ENCODE data around the gene SLC35F1. TPM values are rescaled to one million over a fixed set of nuclear protein-coding genes. Genes with fewer than 3 reads are reported as not detected.

SLC35F1 gene
- total RNA-seq, 3 donors from 2014 or later = 0.23 to 6.1 (median 0.29) TPM

DNA sequence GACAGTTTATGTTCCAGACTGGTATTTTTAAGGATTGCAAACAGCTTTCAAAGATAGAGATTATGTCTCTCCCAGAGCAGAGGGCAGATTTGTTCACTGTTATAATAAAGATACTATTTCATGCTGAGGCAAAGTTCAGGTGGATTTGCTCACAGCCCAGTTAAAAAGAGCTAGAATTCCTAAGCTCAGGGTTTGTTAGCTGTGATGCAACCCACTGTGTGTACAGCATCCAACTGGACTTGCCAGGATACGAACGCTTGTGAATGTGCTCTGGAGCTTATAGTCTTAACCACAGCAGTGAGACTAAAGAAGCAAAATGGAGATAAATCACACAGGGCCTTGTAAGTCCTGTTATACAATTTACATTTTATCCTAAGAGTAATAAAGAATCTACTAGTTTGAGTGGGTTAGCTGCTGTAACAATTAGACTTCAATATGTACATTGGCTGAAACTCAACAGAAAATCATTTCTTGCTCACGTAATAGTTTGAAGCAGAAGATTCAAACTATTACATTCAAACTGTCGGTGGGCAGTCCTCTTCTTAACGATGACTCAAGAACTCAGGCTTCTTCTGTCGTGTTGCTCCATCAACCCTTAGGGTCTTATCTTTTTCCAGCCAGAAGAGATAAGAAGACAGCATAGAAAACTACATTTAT lies 437.1 kb downstream of the SLC35F1 start:
- Histone ChIP-seq H3K4me1 (ENCODE audit: low read depth) (no peaks in the 10 kb centered on the region), H3K36me3 (ENCODE audit: low read depth) (no peaks in the 10 kb centered on the region), H3K9me3 (peaks cover 3% of the 10 kb centered on the region), H3K4me3 (no peak overlapping the region)
- intact Hi-C loops (cut with DNase I, micrococcal nuclease) = no loop called here
- TF ChIP-seq, protein P1, sequence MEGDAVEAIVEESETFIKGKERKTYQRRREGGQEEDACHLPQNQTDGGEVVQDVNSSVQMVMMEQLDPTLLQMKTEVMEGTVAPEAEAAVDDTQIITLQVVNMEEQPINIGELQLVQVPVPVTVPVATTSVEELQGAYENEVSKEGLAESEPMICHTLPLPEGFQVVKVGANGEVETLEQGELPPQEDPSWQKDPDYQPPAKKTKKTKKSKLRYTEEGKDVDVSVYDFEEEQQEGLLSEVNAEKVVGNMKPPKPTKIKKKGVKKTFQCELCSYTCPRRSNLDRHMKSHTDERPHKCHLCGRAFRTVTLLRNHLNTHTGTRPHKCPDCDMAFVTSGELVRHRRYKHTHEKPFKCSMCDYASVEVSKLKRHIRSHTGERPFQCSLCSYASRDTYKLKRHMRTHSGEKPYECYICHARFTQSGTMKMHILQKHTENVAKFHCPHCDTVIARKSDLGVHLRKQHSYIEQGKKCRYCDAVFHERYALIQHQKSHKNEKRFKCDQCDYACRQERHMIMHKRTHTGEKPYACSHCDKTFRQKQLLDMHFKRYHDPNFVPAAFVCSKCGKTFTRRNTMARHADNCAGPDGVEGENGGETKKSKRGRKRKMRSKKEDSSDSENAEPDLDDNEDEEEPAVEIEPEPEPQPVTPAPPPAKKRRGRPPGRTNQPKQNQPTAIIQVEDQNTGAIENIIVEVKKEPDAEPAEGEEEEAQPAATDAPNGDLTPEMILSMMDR (IDR thresholded peaks at IDR 0.05) = no peak
- DNase-seq = no peak
- no peak for ATAC-seq

DNA sequence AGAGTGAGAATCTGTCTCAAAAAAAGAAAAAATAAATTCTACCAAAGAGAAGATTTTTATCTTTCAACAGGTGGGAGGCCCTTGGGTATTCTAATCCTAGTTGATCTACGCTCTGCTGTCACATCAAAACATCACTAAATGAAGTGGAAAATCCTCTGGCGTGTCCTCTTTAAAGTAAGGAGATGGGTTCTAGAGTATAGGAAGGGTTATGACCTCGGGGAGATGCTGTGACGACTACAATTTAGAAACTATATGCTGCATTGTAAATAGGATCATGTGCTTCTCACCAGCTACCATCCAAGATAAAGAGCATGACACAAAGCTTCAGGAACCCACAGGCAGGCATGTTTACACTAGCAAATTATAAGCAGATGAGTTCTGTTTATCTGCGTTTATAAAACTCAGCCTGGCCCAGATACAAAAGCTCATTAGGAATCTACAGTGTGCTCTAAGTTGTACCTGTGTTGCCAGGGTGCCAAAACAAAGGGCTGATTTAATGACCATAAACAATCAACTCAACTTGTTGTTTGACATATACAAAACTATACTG lies 443.9 kb downstream of the SLC35F1 start:
- no peak for DNase-seq
- H3K9me3 ChIP-seq = peaks cover 2% of the 10 kb centered on the region

DNA sequence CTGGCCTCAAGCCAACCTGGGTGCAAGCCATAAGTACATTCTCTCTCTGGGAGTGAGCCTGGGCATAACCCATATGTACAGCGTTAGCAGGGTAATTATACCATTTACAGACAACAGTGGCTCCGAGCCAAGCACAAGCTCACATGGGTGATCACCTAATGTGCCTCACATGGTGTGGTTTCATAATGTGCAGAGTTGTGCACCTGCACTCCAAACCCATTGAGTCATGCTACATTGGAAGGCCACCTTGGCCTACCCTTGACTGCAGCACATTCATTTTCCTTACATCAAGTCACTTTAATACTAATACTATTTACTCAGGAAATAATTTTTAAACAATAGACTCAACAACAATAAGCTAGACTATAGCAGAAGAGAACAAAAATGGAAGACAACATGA lies 446.5 kb downstream of the SLC35F1 start:
- TF ChIP-seq, protein P1 (IDR thresholded peaks at IDR 0.05) = no peak
- DNase-seq = no peak
- intact Hi-C loops (cut with DNase I, micrococcal nuclease) = no loop called here
- Histone ChIP-seq H3K36me3 (ENCODE audit: low read depth) (no peaks in the 10 kb centered on the region), H3K4me1 (ENCODE audit: low read depth) (no peaks in the 10 kb centered on the region), H3K9me3 (peaks cover 3% of the 10 kb centered on the region), H3K4me3 (no peak overlapping the region)
- ATAC-seq = no peak

More for the DNA sequence above, 443.9 kb downstream of the SLC35F1 start:
- Histone ChIP-seq H3K4me1 (ENCODE audit: low read depth) (no peaks in the 10 kb centered on the region), H3K4me3 (no peak overlapping the region), H3K36me3 (ENCODE audit: low read depth) (no peaks in the 10 kb centered on the region)
- intact Hi-C loops (cut with DNase I, micrococcal nuclease) = no loop called here
- no peak for ATAC-seq
- TF ChIP-seq, protein P1 (IDR thresholded peaks at IDR 0.05) = no peak

DNA sequence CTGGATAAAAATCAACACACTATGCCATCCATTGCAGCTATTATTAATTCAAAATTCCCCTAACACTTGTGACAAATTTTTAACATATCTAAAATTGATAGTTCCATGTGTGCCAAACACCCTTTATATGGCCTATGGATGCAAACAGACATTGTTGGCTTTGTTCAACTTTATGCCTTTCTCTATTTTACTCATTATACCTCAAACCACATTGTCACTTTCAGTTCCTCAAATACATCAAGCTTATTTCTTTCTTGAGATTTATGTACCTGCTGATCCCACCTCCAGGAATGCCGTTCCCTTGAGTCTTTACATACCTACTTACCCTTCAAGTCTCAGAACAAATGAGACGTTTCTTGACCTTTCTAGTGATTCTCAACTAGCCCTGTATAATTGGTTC lies 447.6 kb downstream of the SLC35F1 start:
- H3K4me3 ChIP-seq = no peak overlapping the region
- no peaks in the 10 kb centered on the region for H3K36me3 ChIP-seq (ENCODE audit: low read depth)
- DNase-seq (no peak), ATAC-seq (no peak)
- peaks cover 3% of the 10 kb centered on the region for H3K9me3 ChIP-seq
- H3K4me1 ChIP-seq (ENCODE audit: low read depth) = no peaks in the 10 kb centered on the region
- TF ChIP-seq, protein P1 (IDR thresholded peaks at IDR 0.05) = no peak
- intact Hi-C loops (cut with DNase I, micrococcal nuclease) = no loop called here

DNA sequence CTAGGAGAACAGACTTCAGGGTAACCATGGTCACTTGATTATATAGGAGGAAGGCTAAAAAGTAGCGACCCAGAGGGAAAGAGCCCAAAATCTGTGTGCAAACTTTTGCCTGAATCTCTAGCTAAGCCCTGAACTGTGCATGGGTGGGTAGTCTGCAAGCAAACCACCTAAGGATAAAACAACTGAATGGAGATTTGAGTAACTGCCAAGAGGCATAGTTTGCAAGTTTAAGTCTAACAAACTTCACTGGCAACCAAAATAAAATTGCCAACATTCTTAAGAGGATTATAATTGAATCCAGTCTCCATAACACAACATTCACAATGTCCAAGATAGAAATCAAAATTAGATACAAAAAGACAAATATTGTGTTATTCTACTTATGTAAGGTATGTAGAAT lies 449.0 kb downstream of the SLC35F1 start:
- no peak overlapping the region for H3K4me3 ChIP-seq
- no peak for DNase-seq
- intact Hi-C loops (cut with DNase I, micrococcal nuclease) = no loop called here
- TF ChIP-seq, protein P1 (IDR thresholded peaks at IDR 0.05) = no peak
- no peak for ATAC-seq
- no peaks in the 10 kb centered on the region for H3K36me3 ChIP-seq (ENCODE audit: low read depth)
- peaks cover 3% of the 10 kb centered on the region for H3K9me3 ChIP-seq
- H3K4me1 ChIP-seq (ENCODE audit: low read depth) = no peaks in the 10 kb centered on the region
